ENCODE data around the gene PLB1.

The PLB1 gene

GRCh38 chr2:28623582-28624405 lies 127.9 kb downstream of the PLB1 start:
- in situ Hi-C loops (cut with HindIII; ENCODE audit: low pct_unique_long_range_greater_than_20kb, low sequenced_read_pairs): no loop called here
- no peak for DNase-seq (ENCODE audit: low read depth in 1 of 2, low spot score in 1 of 2)
- TF ChIP-seq JUND (IDR thresholded peaks at IDR 0.05; ENCODE audit: low read depth): no peak

DNA sequence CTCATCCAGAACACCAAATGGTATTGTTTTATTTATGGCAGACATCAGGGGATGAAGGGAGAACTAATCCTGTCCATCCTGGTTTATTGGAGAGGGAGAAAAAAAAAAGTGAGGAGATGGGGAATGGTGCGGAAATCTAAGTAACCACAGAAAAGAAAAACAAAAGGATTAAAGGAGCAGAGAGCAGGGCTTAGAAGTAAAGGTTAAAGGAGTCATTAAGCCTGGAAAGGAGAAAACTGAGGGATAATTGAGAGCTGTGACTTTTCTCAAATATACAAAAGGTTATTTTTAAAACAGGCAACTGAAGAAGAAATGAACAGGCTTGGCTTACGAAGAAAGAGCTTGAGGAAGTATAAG lies 128.6 kb downstream of the PLB1 start:
- no peak for DNase-seq (ENCODE audit: low read depth in 1 of 2, low spot score in 1 of 2)
- in situ Hi-C loops (cut with HindIII; ENCODE audit: low pct_unique_long_range_greater_than_20kb, low sequenced_read_pairs): no loop called here
- TF ChIP-seq JUND (IDR thresholded peaks at IDR 0.05; ENCODE audit: low read depth): no peak

DNA sequence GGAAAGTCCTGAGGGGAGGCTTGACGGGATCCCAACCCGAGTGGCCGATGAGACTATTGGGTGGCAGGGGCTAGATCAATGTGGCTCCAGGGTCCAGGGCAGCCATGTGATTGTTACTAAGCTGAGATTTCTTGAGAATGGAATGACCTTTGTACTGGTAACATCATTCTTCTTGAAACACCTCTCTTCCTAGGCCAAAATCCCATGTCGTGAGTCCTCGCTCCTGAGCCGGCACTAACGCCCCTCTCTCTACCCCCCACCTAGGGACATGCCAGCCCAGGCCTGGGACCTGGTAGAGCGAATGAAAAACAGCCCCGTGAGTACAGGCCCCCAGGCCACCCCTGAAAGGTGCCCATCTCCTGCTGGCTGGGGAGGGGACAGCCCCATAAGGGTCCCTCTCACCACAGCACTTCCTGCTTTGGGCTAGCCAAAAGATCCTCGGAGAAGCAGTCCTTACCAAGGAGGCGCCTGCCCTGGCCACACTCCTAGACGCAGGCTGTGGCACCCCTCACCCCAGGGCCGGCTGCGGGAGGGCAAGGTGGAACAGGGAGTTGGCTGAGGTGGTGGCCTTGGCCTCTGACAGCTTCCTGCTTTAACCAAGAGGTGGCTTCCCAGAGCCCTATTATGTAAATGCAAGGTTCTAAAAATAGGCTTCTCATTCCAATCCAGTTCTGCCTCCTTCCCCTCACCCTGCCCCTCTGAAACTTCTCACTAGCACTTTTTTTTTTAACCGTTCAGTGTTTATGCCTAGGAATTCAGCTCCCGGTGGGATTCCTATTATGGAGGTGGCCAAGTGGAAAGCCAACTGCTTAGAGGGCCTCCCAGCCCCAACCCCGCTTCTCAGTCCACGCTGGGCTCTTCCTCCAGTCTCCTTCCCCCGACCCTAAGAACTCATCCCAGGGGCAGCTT lies 129.2 kb downstream of the PLB1 start:
- no peak for TF ChIP-seq JUND (IDR thresholded peaks at IDR 0.05; ENCODE audit: low read depth)
- DNase-seq (ENCODE audit: low read depth in 1 of 2, low spot score in 1 of 2): peak in 1 of 2 experiments; percentile 22
- in situ Hi-C loops (cut with HindIII; ENCODE audit: low pct_unique_long_range_greater_than_20kb, low sequenced_read_pairs): no loop called here

GRCh38 chr2:28626376-28626775 lies 130.5 kb downstream of the PLB1 start:
- in situ Hi-C loops (cut with HindIII; ENCODE audit: low pct_unique_long_range_greater_than_20kb, low sequenced_read_pairs): no loop called here
- no peak for TF ChIP-seq JUND (IDR thresholded peaks at IDR 0.05; ENCODE audit: low read depth)
- DNase-seq (ENCODE audit: low read depth in 1 of 2, low spot score in 1 of 2): no peak

DNA sequence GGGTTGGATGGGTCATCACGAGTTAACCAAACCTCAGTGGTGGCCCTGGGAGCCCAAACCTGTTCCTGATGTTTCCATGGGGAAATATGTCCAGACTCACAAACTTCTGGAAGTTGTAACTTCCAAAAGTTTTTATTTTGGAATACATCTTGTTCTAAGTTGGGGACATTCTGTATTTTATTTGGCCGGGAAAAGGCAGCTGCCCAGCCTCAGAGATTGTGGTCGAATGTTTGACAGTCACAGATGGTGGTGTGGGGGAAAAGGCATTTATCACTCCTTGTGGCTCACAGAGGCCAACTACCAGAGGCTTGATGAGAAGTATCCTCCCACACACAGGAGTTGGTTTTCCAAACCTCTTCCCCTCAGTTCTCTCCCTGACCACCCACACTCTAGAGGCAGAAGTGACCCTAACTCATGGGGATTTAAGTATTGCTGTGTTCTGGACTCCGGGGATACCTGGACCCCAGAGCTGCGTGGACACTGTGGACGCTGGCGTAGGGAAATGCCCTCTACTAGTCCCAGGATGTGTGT lies 131.1 kb downstream of the PLB1 start:
- no peak for DNase-seq (ENCODE audit: low read depth in 1 of 2, low spot score in 1 of 2)
- in situ Hi-C loops (cut with HindIII; ENCODE audit: low pct_unique_long_range_greater_than_20kb, low sequenced_read_pairs): no loop called here

DNA sequence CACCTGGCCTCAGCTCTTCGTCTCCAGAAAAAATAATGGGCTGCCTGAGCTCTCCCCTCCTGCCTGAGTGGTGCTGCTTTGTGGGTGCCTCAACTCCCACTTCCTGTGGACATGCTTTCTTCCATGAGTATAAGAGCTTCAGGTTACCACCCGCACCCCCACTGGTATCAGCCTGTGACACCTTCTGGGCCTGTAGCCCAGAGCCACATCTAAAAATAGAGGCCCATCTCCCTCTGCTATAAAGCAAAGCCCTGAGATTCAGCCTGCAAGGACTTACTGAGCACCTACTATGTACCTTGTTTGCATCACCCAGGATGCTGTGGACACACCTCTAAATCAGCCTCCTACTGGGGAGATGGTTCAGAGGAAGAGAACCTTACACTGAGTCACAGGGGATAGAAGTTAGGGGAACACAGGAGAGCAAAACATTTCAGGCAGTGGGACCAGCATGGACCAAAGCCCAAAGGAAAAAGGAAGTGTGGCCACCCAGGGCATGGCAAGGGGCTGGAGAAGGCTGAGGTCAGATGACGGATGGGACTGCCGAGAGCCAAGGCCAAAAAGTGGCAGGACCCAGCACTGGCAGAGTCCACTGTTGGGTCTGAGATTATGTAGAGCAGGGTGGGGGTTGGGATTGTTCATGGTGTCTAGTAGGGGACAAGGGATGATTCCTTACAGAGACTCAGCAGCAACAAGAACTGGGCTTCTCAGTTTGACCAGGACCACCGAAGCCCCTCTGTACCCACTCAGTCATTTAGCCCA lies 132.0 kb downstream of the PLB1 start:
- in situ Hi-C loops (cut with HindIII; ENCODE audit: low pct_unique_long_range_greater_than_20kb, low sequenced_read_pairs): no loop called here
- no peak for TF ChIP-seq JUND (IDR thresholded peaks at IDR 0.05; ENCODE audit: low read depth)
- no peak for DNase-seq (ENCODE audit: low read depth in 1 of 2, low spot score in 1 of 2)

More for the DNA sequence above, 131.1 kb downstream of the PLB1 start:
- TF ChIP-seq JUND (IDR thresholded peaks at IDR 0.05; ENCODE audit: low read depth): no peak

DNA sequence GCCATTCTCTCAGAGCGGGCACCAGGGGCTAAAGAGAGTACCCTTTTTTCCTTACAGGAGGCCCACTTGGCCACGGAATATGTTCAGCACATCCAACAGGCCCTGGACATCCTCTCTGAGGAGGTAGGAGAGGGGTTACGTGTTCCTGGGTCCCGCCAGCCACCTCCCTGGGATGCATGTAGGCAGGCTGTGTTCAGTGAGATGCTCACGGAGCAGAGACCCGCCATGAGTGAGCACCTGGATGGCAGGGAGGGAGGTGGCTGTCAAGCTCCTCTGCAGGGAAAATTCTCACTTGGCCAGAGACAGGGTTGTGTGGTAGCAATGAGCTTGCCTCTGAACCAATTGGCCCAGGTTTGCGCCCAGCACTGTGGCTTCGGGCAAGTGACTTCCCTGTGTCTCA lies 132.6 kb downstream of the PLB1 start:
- TF ChIP-seq JUND (IDR thresholded peaks at IDR 0.05; ENCODE audit: low read depth): no peak
- DNase-seq (ENCODE audit: low read depth in 1 of 2, low spot score in 1 of 2): no peak
- in situ Hi-C loops (cut with HindIII; ENCODE audit: low pct_unique_long_range_greater_than_20kb, low sequenced_read_pairs): no loop called here

DNA sequence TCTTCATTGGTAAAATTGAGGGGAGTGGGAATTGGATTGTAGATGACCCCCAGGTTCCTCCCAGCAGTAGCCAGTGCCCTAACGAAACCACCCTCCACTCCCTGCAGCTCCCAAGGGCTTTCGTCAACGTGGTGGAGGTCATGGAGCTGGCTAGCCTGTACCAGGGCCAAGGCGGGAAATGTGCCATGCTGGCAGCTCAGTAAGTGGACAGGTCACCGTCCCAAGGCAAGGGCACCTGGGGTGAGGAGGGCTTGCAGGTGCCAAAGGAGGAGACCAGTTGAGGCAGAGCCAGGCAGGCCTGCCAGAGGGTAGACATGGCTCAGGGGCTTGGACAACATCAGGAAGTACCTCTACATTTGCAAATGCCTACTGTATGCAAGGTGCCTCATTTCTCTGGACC lies 133.1 kb downstream of the PLB1 start:
- in situ Hi-C loops (cut with HindIII; ENCODE audit: low pct_unique_long_range_greater_than_20kb, low sequenced_read_pairs): no loop called here
- TF ChIP-seq JUND (IDR thresholded peaks at IDR 0.05; ENCODE audit: low read depth): no peak
- DNase-seq (ENCODE audit: low read depth in 1 of 2, low spot score in 1 of 2): no peak

- in situ Hi-C loops (cut with HindIII; ENCODE audit: low pct_unique_long_range_greater_than_20kb, low sequenced_read_pairs): no loop called here
- no peak for TF ChIP-seq JUND (IDR thresholded peaks at IDR 0.05; ENCODE audit: low read depth)
These were observed 134.1 kb downstream of the PLB1 start for GRCh38 chr2:28629910-28630309.

GRCh38 chr2:28630341-28630740 lies 134.5 kb downstream of the PLB1 start:
- TF ChIP-seq JUND (IDR thresholded peaks at IDR 0.05; ENCODE audit: low read depth): no peak
- in situ Hi-C loops (cut with HindIII; ENCODE audit: low pct_unique_long_range_greater_than_20kb, low sequenced_read_pairs): no loop called here
- DNase-seq (ENCODE audit: low read depth in 1 of 2, low spot score in 1 of 2): no peak

More at GRCh38 chr2:28629910-28630309, 134.1 kb downstream of the PLB1 start:
- no peak for DNase-seq (ENCODE audit: low read depth in 1 of 2, low spot score in 1 of 2)

- in situ Hi-C loops (cut with HindIII; ENCODE audit: low pct_unique_long_range_greater_than_20kb, low sequenced_read_pairs): no loop called here
- no peak for TF ChIP-seq JUND (IDR thresholded peaks at IDR 0.05; ENCODE audit: low read depth)
- DNase-seq (ENCODE audit: low read depth in 1 of 2, low spot score in 1 of 2): no peak
These were observed 135.8 kb downstream of the PLB1 start for GRCh38 chr2:28631514-28632206.

GRCh38 chr2:28632791-28633190 lies 136.9 kb downstream of the PLB1 start:
- in situ Hi-C loops (cut with HindIII; ENCODE audit: low pct_unique_long_range_greater_than_20kb, low sequenced_read_pairs): no loop called here
- no peak for TF ChIP-seq JUND (IDR thresholded peaks at IDR 0.05; ENCODE audit: low read depth)
- DNase-seq (ENCODE audit: low read depth in 1 of 2, low spot score in 1 of 2): no peak
